BE2C (cell line): ENCODE measurements around the gene SCO2.
"Not testable (repeated sequence)": the region's sequence is repeated elsewhere in the genome, so short reads cannot be mapped to it uniquely, and the experiment has no call there.

Source experiments
- DNase-seq: peaks from one replicate; pipeline ENCODE4 v3.0.0-alpha.2; 2020
- H3K27me3 ChIP-seq: fragments of 250-450 bp; sonication (Bioruptor Pico); 2 replicates; pipeline ENCODE4 v1.5.1; 2020; ENCODE audit warnings: mild to moderate bottlenecking
- H3K36me3 ChIP-seq: fragments of 250-450 bp; sonication (Bioruptor Pico); 2 replicates; pipeline ENCODE4 v1.5.1; 2020; ENCODE audit warnings: mild to moderate bottlenecking
- H3K4me1 ChIP-seq: fragments of 250-450 bp; sonication (Bioruptor Pico); 2 replicates; pipeline ENCODE4 v1.5.1; 2020
- H3K4me3 ChIP-seq: 2 replicates; pipeline ENCODE4 v1.5.1; 2011; ENCODE audit warnings: low read depth, low read length
- H3K9me3 ChIP-seq: fragments of 250-450 bp; sonication (Bioruptor Pico); 2 replicates; pipeline ENCODE4 v1.5.1; 2020
- TF ChIP-seq, protein P1 (sequence below): IDR thresholded peaks from 2 replicates; pipeline ENCODE4 v1.5.1; 2012; ENCODE audit warnings: mild to moderate bottlenecking, low read depth, low read length

SCO2 gene

DNA sequence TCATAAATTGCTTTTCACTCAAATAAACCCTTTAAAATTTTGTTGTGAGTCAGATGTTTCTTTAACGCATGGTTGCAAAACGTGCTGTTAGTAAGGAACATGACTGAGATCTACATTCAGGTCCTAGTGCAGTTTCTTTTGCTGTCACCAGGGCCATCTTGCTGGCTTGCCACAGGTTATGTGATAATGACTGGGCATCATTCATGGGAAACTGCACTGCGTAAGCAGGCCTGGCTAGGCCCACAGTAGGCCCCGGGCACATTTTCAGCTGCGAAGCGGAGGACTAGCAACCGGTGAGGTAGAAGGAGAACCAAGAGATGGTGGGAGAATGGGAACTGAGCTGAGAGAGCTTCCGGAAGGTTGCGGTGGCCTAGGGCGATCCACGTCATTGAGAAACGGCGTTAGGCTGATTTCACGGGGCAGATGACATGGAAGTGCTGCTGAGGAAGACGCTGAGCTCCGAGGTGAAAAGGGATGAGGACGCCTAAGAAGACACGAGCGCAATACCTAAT, 17.1 kb upstream of the SCO2 start:
- Histone ChIP-seq H3K4me3 (no peak overlapping the region), H3K4me1 (no peaks in the 10 kb centered on the region), H3K36me3 (no peaks in the 10 kb centered on the region), H3K27me3 (no peaks in the 10 kb centered on the region), H3K9me3 (no peaks in the 10 kb centered on the region)
- TF ChIP-seq, protein P1, sequence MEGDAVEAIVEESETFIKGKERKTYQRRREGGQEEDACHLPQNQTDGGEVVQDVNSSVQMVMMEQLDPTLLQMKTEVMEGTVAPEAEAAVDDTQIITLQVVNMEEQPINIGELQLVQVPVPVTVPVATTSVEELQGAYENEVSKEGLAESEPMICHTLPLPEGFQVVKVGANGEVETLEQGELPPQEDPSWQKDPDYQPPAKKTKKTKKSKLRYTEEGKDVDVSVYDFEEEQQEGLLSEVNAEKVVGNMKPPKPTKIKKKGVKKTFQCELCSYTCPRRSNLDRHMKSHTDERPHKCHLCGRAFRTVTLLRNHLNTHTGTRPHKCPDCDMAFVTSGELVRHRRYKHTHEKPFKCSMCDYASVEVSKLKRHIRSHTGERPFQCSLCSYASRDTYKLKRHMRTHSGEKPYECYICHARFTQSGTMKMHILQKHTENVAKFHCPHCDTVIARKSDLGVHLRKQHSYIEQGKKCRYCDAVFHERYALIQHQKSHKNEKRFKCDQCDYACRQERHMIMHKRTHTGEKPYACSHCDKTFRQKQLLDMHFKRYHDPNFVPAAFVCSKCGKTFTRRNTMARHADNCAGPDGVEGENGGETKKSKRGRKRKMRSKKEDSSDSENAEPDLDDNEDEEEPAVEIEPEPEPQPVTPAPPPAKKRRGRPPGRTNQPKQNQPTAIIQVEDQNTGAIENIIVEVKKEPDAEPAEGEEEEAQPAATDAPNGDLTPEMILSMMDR: no peak
- DNase-seq: no peak

DNA sequence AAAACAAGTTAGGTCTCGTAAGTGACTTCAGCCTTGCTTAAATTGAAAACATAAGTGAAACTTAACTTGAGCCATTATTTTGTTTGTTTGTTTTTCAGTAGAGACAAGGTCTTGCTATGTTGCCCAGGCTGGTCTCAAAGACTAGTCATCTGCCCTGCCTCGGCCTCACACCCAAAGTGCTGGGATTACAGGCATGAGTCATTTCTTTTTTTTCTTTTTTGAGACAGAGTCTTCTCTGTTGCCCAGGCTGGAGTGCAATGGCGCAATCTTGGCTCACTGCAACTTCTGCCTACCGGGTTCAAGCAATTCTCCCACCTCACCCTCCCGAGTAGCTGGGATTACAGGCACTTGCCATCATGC, 16.2 kb upstream of the SCO2 start:
- not testable (repeated sequence) for H3K4me1 ChIP-seq, DNase-seq, H3K27me3 ChIP-seq, H3K36me3 ChIP-seq, H3K9me3 ChIP-seq, H3K4me3 ChIP-seq

DNA sequence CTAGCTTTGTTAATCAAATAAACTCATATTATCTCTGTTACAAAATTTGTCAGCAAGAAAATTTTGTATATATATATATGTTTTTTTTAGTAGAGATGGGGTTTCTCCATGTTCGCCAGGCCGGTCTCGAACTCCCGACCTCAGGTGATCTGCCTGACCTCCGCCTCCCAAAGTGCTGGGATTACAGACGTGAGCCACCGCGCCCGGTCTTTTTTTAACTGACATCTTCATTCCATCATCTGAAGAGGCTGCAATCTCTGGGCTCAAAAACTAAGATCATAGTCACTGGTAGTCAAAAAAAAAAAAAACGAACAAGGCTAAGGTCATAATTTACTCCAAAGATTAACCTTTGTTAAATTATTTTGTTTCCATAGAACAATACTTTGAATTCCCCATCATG, 15.0 kb upstream of the SCO2 start:
- no peaks in the 10 kb centered on the region for H3K9me3 ChIP-seq

DNA sequence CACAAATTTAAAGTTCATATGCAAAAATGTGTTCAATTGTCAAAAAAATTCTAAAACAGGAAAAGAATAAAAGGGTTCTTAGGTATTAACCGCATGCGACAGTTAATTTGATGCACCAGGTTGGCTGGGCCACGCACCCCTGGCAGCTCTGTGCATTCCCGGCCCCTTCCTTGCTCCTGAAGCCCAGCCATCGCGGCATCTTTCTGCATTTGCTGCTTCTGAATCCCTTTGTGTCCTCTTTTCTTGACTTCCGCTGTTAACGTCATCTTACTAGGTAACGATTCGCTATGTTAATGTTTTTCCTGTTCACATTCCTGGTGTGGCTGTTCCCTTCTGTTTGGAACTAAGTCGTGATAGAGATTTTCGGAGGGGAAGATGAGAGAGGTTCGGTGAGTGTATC, 12.4 kb upstream of the SCO2 start:
- H3K36me3 ChIP-seq: no peaks in the 10 kb centered on the region
- no peak overlapping the region for H3K4me3 ChIP-seq
- H3K27me3 ChIP-seq: peaks cover 10% of the 10 kb centered on the region
- H3K4me1 ChIP-seq: no peaks in the 10 kb centered on the region
- no peak for DNase-seq
- no peaks in the 10 kb centered on the region for H3K9me3 ChIP-seq
- TF ChIP-seq, protein P1: no peak

More for the DNA sequence above, 15.0 kb upstream of the SCO2 start:
- no peak for DNase-seq
- H3K4me1 ChIP-seq: no peaks in the 10 kb centered on the region
- no peaks in the 10 kb centered on the region for H3K27me3 ChIP-seq
- no peak overlapping the region for H3K4me3 ChIP-seq
- TF ChIP-seq, protein P1: no peak
- H3K36me3 ChIP-seq: no peaks in the 10 kb centered on the region

DNA sequence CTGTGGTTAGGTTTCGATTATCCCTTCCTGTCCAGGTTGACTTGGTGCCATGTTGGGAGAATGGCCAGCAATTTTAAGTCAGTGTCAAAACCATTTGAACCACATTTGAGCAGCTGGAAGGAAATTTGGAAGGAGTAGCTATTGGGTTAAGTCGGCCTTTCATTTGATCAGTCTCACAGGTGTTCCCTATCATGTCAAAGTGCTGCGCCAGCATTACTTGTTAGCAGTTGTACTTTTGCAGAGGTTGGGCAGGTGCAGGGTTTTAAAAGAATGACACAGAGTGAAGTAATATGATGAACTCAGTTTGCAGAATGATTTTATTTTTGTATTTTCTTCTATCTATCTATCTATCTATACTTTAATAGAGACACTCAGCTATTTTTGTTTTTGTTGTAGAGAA, 10.8 kb upstream of the SCO2 start:
- H3K27me3 ChIP-seq: peaks cover 26% of the 10 kb centered on the region
- no peaks in the 10 kb centered on the region for H3K4me1 ChIP-seq
- no peaks in the 10 kb centered on the region for H3K36me3 ChIP-seq
- H3K9me3 ChIP-seq: no peaks in the 10 kb centered on the region
- no peak for DNase-seq
- no peak overlapping the region for H3K4me3 ChIP-seq
- TF ChIP-seq, protein P1: no peak

DNA sequence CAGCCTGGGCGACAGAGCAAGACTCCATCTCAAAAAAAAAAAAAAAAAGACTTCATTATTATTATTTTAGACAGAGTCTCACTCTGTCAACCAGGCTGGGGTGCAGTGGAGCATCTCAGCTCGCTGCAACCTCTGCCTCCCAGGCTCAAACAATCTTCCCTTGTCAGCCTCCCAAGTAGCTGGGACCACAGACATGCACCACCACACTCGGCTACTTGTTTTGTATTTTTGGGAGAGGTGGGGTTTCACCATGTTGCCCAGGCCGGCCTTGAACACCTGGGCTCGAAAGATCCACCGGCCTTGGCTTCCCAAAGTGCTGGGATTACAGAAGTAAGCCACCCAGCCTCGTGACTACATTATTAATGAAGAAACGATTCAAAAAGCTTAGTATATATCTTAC, 9.7 kb upstream of the SCO2 start:
- Histone ChIP-seq H3K4me1 (peaks cover 4% of the 10 kb centered on the region; the same call in 1 of the 2 replicates), H3K36me3 (no peaks in the 10 kb centered on the region), H3K4me3 (no peak overlapping the region), H3K9me3 (peaks cover 3% of the 10 kb centered on the region; the same call in 1 of the 2 replicates), H3K27me3 (peaks cover 37% of the 10 kb centered on the region)
- no peak for DNase-seq
- TF ChIP-seq, protein P1: no peak

DNA sequence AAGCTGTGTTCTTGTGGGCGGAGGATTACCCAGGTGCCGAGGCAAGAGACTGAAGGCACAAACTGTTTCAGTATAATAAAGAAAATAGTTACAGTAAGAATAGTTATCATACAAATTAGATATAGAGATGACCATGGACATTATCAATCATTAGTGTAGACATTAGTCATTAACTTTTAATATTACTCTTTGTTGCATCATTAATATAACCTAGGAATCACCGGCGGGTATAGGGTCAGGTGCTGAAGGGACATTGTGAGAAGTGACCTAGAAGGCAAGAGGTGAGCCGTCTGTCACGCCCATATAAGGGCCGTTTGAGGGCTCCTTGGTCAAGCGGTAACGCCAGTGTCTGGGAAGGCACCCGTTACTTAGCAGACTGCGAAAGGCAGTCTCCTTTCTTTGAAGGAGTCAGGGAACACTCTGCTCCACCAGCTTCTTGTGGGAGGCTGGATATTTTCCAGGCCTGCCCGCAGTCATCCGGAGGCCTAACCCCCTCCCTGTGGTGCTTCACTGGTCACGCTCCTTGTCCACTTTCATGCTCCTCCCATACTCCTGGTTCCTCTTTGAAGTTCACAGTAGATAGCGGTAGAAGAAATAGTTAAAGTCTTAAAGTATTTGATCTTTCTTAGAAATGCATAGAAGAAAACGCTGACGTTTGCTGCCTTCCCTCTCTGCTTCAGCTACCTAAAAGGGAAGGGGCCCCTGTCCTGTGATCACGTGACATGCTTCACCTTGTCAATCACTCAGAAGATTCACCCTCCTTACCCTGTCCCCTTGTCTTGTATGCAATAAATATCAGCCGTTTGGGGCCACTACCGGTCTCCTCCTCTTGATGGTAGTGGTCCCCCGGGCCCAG, 8.7 kb upstream of the SCO2 start:
- not testable (repeated sequence) for H3K4me1 ChIP-seq, H3K36me3 ChIP-seq, DNase-seq, H3K9me3 ChIP-seq, H3K4me3 ChIP-seq
- peaks cover 47% of the 10 kb centered on the region for H3K27me3 ChIP-seq
